CD4-positive, alpha-beta T cell treated with Interleukin-2 at 100 ng/mL for 4 hours (primary cell): ENCODE results near the gene RPUSD3.
A peak's percentile ranks its signal among the peaks of the same experiment; 100 is the strongest.
"Not testable (repeated sequence)": the region's sequence is repeated elsewhere in the genome, so short reads cannot be mapped to it uniquely, and the experiment has no call there.

ENCODE experiments used
- DNase-seq: peaks from one replicate; pipeline ENCODE4 v3.0.0-alpha.2; 2020; ENCODE audit warnings: low spot score

Gene RPUSD3

DNA sequence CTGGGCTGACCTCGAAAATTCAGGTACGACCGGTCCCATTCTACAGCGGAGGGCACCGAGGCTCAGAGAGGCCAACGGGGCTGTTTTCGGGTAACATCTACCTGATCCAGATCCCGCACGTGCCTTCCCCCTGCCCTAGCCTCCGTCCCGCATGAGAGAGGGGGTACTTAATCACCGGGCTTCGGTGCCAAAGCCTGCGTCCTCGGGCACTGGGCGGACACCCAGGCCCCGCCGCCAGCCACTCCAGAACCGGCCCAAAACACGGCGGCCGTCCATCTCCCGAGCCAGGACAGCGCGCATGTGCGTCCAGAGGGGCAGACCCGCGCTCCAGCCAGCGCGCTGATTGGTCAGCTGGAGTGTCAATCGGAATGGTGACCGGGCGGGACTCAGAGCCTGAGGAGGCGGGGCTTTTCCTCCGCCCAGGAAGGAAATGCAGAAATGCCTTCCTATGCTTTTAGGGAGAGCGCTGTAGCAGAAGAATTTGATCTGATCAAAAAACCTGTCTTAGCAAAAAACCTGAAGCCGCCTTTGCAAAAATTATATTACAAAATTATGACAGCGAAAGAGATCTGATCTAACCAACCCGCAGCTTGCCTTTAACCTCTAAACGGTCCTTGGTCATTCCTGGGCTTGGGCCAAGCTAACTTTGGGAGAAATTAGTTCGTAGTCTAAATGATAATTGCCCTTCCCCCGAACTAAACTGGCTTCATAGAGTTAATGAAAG, at the start of gene RPUSD3:
Gene RPUSD3, minus strand, starts transcription at position 294 of the 724 bp plus-strand sequence. Its CDS starts 18 bp downstream, at position 276.
- peak; percentile 97 for DNase-seq

GRCh38 chr3:9891072-9891622, 47.3 kb upstream of the RPUSD3 start:
- DNase-seq: no peak

- DNase-seq: peak; percentile 94
Measured at GRCh38 chr3:9890249-9891071, 46.7 kb upstream of the RPUSD3 start, which contains the start of gene JAGN1. JAGN1 (plus strand) TSS chr3:9890610; CDS start chr3:9890723, 113 bp downstream.

DNA sequence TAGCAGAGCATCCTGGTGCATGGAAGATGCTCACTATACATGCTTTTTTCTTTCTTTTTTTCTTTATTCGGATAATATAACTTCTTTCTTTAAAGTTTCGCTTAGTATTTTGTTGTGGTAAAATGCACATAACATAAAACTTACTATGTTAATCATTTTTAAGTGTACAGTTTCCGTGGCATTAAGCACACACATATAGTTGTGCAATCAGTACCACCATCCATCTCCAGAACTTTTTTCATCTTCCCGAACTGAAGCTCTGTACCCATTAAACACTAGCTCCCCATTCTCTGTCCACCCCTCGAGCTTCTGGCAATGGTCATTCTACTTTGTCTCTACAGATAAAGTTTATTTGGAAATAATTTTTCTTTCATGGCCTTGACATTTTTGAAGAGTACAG, 45.6 kb upstream of the RPUSD3 start:
- no peak for DNase-seq

- no peak for DNase-seq
Measured at GRCh38 chr3:9888540-9888939, 44.7 kb upstream of the RPUSD3 start.

DNA sequence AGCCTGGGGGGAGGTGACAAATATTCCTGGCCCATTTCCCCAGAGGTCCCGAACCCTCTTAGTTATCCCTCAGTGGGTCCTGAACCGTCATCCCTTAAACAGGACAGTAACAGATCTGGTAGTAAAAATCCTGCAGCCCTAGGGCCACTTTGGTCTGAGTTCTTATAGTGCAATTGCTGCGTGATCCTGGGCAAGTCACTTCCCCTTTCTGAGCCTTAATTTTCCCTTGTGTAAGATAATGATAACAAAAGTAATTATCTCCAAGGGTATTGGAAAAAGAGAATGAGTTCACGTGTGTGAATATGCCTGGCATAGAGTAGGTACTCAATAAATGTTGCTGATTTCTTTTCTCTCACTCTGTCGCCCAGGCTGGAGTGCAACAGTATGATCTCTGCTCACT, 43.7 kb upstream of the RPUSD3 start:
- DNase-seq: no peak

GRCh38 chr3:9886328-9886727, 42.5 kb upstream of the RPUSD3 start:
- no peak for DNase-seq

- DNase-seq: no peak
Measured at GRCh38 chr3:9884555-9885165, 40.9 kb upstream of the RPUSD3 start.

DNA sequence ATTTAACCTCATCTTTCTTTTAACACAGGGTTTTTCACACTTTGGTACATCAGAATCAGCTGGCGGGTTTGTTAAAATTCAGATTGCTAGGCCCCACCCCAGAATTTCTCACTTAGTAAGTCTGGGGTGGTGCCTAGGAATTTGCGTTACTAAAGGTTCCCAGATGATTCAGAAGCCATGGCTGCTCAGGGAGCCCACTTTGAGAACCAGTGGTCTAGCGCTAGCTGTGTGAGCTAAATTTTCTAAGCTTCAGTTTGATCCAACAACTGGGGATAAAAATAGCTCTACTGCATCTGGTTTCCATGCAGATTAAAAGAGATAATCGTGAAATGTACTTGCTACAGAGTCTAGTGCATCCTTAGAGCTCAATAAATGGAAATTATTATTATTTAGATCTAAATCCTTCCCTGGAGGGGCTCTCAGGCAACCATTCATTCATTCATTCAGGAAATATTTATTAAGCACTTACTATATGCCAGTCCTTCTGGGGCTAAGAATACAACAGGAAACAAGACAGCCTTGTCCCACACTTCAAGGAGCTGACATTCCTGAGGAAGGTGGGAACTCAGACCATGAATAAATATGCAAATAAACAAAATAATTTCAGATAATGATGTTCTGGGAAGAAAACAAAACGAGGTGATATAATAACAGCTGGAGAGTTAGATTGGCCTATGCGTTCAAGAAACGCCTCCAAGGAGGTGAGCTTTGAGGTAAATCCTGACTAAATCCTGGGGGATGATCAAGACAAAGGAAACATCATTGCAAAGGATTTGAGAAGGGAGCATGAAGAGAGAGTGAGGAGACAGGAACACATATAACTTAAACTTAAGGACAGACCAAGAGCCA, 40.1 kb upstream of the RPUSD3 start:
- DNase-seq: no peak

DNA sequence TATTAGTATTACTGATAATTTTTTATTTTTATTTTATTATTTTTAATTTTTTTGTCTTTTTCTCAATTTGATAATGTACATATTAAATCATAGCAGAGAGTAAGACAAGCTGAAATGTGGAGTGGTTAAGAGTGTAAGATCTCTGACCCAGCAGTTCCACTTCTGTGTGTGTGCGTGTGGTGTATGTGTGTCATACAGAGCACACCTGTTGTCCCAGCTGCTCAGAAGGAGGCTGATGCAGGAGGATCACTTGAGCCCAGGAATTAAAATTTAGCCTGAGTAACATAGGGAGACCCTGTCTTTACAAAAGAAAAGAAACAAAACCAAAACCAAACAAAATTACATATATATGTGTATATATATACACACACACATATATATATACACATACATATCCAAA, 37.6 kb upstream of the RPUSD3 start:
- no peak for DNase-seq

DNA sequence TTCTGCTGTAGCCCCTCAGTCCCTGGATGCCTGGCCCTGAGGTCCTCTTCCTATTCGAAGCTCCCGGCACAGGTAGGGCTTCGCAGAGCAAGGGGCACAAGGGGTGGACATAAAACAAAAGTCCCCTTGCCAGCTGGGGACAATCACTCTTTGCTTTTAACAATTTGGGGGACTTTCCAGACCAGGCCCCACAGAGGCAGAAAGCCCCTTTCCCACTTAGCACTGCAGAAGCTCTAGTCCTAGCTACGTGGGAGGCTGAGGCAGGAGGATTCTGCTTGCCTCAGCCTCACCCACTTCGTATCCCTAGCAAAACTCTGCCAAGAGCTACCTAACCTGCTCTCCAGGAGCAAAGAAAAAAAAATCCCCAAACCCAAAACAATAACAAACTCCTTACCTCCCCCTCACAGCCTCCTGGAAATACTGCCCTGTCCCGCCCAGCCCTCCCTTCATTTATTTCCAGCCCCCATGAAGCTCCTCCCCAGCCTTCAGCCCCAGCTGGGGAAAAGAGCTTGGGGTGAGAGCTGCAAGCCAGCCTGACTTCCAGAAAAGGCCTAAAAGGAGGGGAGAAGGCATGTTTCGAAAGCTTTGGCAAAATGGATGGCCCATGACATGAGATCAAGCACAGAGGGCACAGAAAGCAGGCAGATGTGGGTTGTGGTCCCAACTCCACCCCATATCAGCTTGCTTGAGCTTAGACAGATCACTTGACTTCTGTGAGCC, 36.2 kb upstream of the RPUSD3 start, which contains the start of gene CIDEC:
Gene CIDEC, minus strand, starts transcription at position 424 of the 720 bp plus-strand sequence. CDS start 1,767 bp downstream, outside the sequence.
- no peak for DNase-seq

- DNase-seq: no peak
Measured at GRCh38 chr3:9878700-9879099, 34.9 kb upstream of the RPUSD3 start.

DNA sequence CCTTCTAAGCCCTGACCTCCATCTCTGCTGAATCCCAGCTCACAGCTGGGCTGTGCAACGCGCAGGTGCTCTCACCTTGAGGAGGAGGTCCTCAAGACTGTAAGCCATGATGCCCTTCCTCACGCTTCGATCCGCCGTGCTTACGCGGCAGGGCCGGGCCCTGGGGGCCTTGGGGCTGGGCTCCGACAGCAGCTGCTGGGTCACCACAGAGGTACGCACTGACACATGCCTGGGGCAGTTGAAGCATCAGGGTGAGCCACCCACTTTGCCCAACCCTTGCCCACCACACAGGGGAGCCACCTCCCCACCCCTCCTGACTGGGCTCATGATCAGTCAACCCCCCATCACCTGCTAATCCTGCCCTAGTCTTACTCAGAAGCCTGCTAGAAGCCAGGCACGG, 33.2 kb upstream of the RPUSD3 start:
- DNase-seq: no peak

DNA sequence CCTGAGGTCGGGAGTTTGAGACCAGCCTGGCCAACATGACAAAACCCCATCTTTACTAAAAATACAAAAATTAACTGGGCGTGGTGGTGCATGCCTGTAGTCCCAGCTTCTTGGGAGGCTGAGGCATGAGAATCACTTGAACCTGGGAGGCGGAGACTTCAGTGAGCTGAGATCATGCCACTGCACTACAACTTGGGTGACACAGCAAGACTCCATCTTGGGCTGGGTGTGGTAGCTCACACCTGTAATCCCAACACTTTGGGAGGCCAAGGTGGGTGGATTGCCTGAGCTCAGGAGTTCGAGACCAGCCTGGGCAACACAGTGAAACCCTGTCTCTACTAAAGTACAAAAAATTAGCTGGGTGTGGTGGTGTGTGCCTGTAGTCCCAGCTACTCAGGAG, 32.4 kb upstream of the RPUSD3 start:
- not testable (repeated sequence) for DNase-seq

- no peak for DNase-seq
Measured at GRCh38 chr3:9875448-9875847, 31.6 kb upstream of the RPUSD3 start.

GRCh38 chr3:9872067-9872466, 28.3 kb upstream of the RPUSD3 start:
- not testable (repeated sequence) for DNase-seq

DNA sequence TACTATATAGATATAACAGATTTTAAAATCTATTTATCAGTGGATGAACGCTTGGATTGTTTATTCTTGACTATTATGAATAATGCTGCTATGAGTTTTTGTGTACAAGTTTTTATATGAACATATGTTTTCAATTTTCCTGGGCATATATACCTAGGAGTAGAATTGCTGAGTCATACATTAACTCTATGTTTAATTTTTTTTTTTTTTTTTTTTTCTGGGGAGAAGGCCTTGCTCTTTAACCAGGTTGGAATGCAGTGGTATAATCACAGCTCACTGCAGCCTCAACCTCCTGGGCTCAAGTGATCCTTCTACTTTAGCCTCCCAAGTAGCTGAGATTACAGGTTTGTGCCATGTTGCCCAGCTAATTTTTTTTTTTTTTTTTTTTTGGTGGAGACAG, 27.2 kb upstream of the RPUSD3 start:
- DNase-seq: no peak

DNA sequence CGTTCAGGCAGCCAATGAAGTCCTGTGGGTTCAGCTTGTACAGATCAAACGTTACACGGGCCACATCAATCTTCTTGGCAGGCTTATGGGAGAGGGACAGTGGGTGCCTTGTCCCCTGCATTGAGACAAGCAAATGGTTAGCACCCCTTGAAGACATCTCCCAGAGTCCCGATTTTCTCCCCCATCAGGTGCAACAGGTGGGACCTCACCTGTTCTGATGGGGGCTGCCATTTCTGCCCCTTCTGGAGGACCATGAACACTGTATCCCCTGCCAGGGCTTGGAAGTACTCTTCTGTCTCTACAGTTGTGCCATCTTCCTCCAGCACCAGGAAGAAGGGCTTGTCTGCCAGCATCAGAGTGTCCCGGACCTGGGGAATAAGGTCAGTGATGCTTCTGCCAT, 26.1 kb upstream of the RPUSD3 start:
- DNase-seq: no peak

DNA sequence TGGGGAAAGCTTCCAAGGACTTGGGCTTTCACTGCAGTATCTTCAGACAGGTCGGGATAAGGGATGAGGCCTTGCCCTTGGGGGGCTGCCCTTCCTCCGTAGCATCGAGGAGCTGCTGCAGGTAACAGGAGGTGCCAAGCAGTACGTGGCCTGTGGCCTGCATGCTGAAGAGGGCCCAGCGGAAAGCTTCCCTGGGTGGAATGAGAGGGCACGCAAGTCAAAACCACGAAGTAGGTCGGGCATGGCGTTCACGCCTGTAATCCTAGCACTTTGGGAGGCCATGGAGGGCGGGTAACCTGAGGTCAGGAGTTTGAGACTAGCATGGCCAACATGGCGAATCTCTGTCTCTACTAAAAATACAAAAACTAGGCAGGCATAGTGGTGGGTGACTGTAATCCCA, 23.3 kb upstream of the RPUSD3 start:
- DNase-seq: no peak

- DNase-seq: no peak
Measured at GRCh38 chr3:9866639-9867038, 22.8 kb upstream of the RPUSD3 start.

DNA sequence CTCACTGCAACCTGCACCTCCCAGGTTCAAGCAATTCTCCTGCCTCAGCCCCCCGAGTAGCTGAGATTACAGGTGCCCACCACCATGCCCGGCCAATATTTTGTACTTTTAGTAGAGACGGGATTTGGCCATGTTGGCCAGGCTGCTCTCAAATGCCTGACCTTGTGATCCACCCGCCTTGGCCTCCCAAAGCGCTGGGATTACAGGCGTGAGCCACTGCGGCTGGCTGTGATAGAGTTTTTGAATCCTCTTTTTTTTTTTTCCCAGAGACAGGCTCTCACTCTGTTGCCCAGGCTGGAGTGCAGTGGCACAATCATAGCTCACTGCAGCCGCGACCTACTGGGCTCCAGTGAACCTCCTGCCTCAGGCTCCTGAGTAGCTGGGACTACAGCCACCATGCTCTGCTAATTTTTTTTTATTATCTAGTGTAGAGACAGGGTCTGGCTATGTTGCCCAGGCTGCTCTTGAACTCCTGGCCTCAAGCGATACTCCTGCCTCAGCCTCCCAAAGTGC, 21.4 kb upstream of the RPUSD3 start:
- DNase-seq: not testable (repeated sequence)
